Bone marrow (tissue), 2 donors: Measurements from ENCODE around the gene SFT2D3.

Source experiments
- DNase-seq, 2 donors: peaks; one replicate each; lab custom pipeline; 2025; lab: John Stamatoyannopoulos, UW

The SFT2D3 gene

GRCh38 chr2:127707890-127708648 is 6.8 kb downstream of the SFT2D3 start:
- no peak for DNase-seq

GRCh38 chr2:127709336-127709735 is 8.0 kb downstream of the SFT2D3 start:
- no peak for DNase-seq

DNA sequence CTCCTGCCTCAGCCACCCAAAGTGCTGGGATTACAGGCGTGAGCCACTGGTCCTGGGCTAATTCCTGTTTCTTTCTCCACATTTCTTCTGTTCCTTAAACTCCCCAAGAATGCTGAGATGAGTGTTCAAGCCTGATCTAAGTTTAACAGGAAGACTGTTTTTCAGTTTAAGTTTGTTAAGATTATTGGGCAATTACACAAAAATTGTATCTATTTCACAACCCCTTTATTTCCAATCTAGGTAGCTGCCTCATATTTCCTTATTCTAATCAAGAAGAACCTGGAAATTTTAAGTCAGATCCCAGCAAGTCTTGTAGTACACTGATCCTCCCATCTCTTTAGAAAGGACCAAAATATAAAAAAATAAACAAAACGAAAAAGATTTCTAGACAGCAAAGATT is 11.7 kb downstream of the SFT2D3 start:
- no peak for DNase-seq

DNA sequence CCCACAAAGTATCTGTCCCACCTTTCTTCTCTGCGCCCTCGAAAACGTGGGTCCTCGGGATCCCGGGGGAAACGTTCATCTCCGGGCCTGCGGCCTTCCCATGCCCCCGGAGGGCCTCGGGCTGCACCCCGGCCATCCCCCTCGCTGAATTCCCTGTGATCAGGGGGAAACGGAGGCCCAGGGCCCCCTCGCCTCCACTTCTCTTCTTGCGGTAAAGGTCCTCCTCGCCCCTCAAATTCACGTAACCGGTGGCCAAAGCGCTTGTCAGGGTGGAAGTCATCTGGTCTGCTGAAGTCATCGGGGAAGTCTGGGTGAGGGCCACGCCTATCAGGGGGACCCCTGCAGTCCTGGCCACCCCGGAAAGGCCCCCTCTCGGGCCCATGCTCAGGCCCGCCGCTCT is 12.3 kb downstream of the SFT2D3 start:
- no peak for DNase-seq

- DNase-seq, result no peak
Observed at GRCh38 chr2:127715778-127716449, 14.6 kb downstream of the SFT2D3 start.

GRCh38 chr2:127718271-127718670 is 17.0 kb downstream of the SFT2D3 start:
- DNase-seq, result no peak

GRCh38 chr2:127719301-127720218 is 18.3 kb downstream of the SFT2D3 start:
- no peak for DNase-seq

GRCh38 chr2:127721311-127721977 is 20.1 kb downstream of the SFT2D3 start:
- no peak for DNase-seq

- DNase-seq, result no peak
Observed at GRCh38 chr2:127721978-127722355, 20.7 kb downstream of the SFT2D3 start.

DNA sequence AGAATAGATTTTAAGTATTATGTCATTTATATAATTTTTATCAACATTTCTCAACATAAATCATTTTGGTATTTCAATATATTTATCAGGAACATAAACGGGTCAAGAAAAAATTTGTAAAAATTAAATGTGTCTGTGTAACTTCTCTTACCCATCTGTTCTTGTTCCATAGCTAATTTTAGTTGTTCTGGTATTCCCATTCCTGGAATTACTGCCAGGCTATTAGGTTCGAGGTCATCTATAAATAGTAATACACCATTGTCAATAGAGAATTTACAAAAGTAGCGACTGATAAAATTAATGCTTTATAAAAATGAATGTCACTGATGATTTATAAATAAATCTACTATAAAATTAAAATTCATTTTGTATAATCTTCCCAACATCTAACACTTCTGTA is 21.5 kb downstream of the SFT2D3 start:
- no peak for DNase-seq

DNA sequence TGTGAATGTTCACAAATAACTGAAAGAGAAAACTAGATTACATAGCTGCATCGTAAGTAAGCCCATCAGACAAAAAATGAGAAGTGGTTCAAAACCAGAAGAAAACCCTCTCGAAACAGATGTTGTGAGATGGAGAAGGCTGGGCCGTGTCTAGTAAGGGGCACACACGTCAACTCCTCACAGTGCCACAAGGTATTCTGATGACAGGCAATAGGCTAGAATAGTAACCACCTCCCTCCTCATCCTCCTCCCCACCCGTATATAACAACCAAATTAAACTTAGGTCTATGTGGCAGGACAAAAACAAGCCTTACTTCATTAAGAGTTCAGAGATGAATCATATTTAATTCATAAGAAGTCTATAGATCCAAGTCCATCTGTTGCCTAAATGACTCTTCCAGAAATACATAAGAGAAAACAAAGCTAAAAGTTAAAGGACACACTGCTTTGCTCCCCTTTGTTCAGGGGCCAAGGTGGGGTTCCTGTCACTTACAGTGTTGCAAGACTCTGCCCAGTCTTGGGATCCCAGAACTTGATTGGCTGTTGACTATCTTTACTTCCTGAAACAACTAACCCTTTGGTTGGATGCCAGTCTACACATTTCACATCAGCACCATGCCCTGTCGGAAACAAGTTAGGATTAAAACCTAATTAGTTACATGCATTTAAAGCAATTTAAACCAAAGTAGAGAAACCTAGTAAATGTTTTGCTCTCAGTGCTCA is 25.0 kb downstream of the SFT2D3 start:
- no peak for DNase-seq

- DNase-seq, result no peak
Observed at GRCh38 chr2:127733113-127733815, 32.0 kb downstream of the SFT2D3 start.

GRCh38 chr2:127733816-127734537 is 32.7 kb downstream of the SFT2D3 start:
- DNase-seq, result no peak

DNA sequence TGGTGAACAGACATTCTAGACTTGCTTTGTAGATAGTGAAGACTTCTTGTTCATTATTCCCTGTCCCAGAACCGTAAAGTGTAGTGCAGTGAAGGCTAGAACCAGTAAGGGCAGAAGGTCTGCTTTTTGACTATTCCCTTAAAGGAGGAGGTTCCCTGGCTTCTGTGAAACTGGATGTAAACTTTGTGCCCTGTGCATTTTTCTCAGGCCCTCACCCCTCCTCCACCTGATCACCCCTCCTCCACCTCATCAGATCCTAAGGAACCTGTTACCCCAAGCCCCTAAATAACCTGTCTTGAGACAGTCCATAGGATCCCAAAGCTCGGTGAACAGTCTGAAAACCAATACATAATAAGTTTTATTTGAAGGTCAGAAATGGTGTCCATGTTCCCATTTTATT is 33.7 kb downstream of the SFT2D3 start:
- no peak for DNase-seq

GRCh38 chr2:127735537-127736399 is 34.5 kb downstream of the SFT2D3 start:
- no peak for DNase-seq

GRCh38 chr2:127737892-127738291 is 36.6 kb downstream of the SFT2D3 start:
- DNase-seq, result no peak

- DNase-seq, result no peak
Observed at GRCh38 chr2:127739800-127740199, 38.5 kb downstream of the SFT2D3 start.

- no peak for DNase-seq
Observed at GRCh38 chr2:127740665-127741288, 39.5 kb downstream of the SFT2D3 start.
